Mucosa of rectum (tissue), 2 donors: ENCODE measurements around the gene FAM163A.
"Not testable (repeated sequence)": the region's sequence is repeated elsewhere in the genome, so short reads cannot be mapped to it uniquely, and the experiment has no call there.

ENCODE experiments used
- H3K27ac ChIP-seq, 2 donors: one replicate each; pipeline ENCODE4 v1.7.0; 2013; ENCODE audit warnings: inconsistent platforms in 2 of 2, low read depth in 2 of 2, low read length in 2 of 2
- H3K27me3 ChIP-seq, 2 donors: one replicate each; pipeline ENCODE4 v1.7.0; 2013; ENCODE audit warnings: low read length in 2 of 2; ENCODE audit not compliant: control insufficient read depth in 2 of 2, insufficient read depth in 2 of 2
- H3K36me3 ChIP-seq, 2 donors: one replicate each; pipeline ENCODE4 v1.7.0; 2013; ENCODE audit warnings: low read length in 2 of 2; ENCODE audit not compliant: control insufficient read depth in 2 of 2, insufficient read depth in 2 of 2
- H3K4me1 ChIP-seq, 2 donors: one replicate each; pipeline ENCODE4 v1.7.0; 2013; ENCODE audit warnings: low read length in 2 of 2, mild to moderate bottlenecking in 1 of 2; ENCODE audit not compliant: control insufficient read depth in 2 of 2, insufficient read depth in 2 of 2
- H3K4me3 ChIP-seq, 2 donors: one replicate each; pipeline ENCODE4 v1.7.0; 2013; ENCODE audit warnings: low read length in 2 of 2
- H3K9ac ChIP-seq, 2 donors: one replicate each; pipeline ENCODE4 v1.7.0; 2013; ENCODE audit warnings: low read length in 2 of 2, low read depth in 1 of 2, mild to moderate bottlenecking in 1 of 2
- H3K9me3 ChIP-seq, 2 donors: one replicate each; pipeline ENCODE4 v1.7.0; 2013; ENCODE audit warnings: low read length in 2 of 2; ENCODE audit not compliant: control insufficient read depth in 2 of 2
- donor health status: healthy.
- donor health status: Normal muscosa, but diverticular disease.

Gene FAM163A

DNA sequence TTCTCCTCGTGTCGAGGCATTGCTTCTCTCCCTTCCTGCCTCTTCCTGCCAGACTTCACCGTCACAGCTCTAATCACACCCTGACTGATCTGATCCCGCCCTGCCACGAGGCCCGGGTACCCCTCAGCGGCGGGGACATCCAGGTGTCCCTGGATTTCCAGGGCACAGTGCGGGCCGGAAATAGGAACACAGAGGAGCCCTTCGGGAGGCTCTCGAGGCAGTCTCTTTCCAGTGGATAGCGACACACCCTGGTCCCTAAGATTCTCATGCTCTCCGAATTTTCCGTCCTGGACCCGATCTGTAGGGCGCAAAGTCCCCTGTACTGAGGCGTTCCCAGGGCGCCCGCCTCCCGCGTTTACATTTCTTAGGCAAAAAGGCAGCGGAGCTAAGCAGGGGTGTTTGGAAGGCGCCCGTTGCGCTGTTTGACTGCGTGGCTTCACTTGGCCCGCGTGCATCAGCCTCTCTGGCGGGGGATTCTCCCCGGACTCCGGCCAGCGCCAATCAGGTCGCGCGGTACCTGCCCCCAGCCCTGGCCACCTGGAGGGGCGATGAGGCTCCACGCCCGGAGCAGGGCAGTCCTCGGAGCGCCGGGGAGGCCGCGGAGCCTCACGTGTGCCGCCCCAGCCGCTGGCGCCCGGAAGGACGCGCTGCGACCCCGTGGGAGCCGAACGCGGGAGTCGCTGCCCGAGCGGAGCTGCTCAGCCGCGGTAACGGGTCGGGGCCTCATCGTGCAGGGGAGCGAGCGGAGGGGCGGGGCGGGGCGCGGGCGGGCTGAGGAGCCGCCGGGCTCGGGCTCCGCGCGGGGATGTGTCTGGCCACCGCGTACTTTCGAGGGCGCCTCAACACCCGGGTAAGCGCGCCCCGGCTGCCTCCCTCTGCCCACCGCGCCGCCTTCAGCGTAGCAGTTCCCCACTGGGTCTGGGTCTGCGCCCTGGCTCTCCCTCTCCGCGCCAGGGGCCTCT lies at the start of gene FAM163A:
FAM163A (plus strand) TSS at position 575 of the 962 bp plus-strand sequence. CDS start 69,807 bp downstream, outside the sequence.
- H3K4me1 ChIP-seq, result no peaks in the 10 kb centered on the region
- H3K27ac ChIP-seq, result no peak within 1 kb of the TSS
- no peaks in the 10 kb centered on the region for H3K36me3 ChIP-seq
- H3K4me3 ChIP-seq, result peak within 1 kb of the TSS in 1 of 2 donors; percentile 16
- H3K9ac ChIP-seq, result no peak within 1 kb of the TSS
- peaks cover 31 to 39% of the 10 kb centered on the region in 2 donors for H3K27me3 ChIP-seq
- H3K9me3 ChIP-seq, result no peaks in the 10 kb centered on the region

DNA sequence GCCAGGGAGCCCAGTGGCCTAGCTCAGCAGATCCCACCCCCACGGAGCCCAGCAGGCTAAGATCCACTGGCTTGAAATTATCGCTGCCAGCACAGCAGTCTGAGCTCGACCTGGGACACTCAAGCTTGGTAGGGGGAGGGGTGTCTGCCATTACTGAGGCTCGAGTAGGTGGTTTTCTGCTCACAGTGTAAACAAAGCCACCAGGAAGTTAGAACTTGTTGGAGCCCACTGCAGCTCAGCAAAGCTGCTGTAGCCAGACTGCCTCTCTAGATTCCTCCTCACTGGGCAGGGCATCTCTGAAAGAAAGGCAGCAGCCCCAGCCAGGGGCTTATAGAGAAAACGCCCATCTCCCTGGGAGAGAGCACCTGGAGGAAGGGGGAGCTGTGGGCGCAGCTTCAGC lies 48.6 kb upstream of the FAM163A start:
- not testable (repeated sequence) for H3K27me3 ChIP-seq, H3K27ac ChIP-seq, H3K9ac ChIP-seq, H3K36me3 ChIP-seq, H3K4me1 ChIP-seq, H3K4me3 ChIP-seq, H3K9me3 ChIP-seq

DNA sequence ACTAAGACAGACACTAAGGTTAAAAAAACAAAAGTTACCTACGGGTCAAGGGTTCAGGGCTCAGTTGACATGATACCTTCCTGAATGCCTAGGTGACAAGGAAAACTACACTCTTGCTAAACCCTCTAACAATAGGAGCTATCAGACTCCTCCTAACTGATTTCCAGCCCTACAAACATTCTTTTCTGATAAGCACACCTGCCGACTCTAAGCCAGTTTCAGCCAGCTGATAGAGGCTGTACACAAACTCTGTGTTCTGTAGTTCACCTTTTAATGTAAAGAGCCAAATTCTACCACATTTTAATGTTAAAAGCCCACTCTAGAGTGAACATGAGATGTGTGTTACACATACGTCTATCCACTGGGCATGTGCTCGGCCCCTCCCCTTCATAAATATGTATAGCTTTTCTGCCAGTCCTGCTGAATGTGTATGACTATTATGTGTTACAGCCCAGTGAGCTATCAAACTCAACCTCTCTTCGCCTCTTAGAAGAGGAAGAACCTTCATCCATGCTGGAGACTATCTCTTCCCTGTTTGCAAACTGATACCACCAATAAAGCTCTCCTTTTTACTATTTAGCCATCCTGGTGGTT lies 40.0 kb upstream of the FAM163A start:
- Histone ChIP-seq H3K9ac (no peak overlapping the region), H3K9me3 (no peaks in the 10 kb centered on the region), H3K36me3 (no peaks in the 10 kb centered on the region), H3K27me3 (no peaks in the 10 kb centered on the region), H3K4me3 (no peak overlapping the region), H3K27ac (no peak overlapping the region), H3K4me1 (no peaks in the 10 kb centered on the region)

DNA sequence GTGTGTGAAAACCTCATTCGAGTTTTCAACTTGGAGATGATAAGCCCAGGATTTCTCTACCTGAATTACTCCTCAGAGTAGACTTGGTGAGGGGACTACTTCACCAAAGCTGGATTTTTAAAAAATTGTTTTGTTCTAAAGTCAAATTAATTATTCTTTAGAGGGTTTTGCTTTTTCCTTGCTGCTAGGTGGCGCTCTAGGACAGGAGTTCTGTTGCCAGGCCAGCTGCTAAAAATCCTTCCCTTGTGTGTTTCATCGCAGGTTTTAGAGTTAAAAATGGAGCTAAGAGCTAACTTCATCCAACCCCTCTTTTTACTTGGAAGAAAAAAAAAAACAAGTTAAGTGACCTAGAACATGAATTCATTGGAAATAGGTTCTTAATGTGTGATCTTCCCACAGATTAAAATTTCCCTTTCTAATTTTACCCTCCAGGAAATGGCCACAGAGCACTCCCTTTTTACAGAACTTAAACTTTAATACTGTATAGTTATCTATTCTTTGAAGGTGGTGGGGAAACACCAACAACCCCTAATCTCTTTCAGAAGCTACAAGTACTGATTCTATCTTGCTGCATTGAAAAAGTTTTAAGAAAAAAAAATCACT lies 36.7 kb upstream of the FAM163A start:
- no peak overlapping the region for H3K9ac ChIP-seq
- H3K27me3 ChIP-seq, result no peaks in the 10 kb centered on the region
- H3K4me3 ChIP-seq, result no peak overlapping the region
- H3K27ac ChIP-seq, result no peak overlapping the region
- no peaks in the 10 kb centered on the region for H3K4me1 ChIP-seq
- no peaks in the 10 kb centered on the region for H3K9me3 ChIP-seq
- H3K36me3 ChIP-seq, result no peaks in the 10 kb centered on the region

DNA sequence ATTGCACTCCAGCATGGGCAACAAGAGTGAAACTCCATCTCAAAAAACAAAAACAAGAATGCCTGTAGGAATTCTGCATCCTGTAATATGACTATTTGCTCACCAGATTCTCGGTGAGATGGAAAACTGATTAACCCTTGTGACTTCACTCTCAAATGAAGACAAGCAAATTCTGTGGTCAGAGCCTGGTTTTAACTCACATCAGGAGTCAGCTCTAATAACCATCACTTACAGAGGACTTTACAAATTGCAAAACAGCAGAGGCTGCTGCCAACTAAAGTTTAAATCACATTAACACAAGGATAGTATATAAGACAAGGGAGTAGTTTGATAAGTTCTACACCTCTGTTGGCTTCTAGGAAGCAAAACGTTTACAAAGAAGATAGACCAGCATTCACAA lies 35.7 kb upstream of the FAM163A start:
- Histone ChIP-seq H3K4me3 (no peak overlapping the region), H3K27me3 (no peaks in the 10 kb centered on the region), H3K4me1 (no peaks in the 10 kb centered on the region), H3K36me3 (no peaks in the 10 kb centered on the region), H3K27ac (no peak overlapping the region), H3K9ac (no peak overlapping the region), H3K9me3 (no peaks in the 10 kb centered on the region)

DNA sequence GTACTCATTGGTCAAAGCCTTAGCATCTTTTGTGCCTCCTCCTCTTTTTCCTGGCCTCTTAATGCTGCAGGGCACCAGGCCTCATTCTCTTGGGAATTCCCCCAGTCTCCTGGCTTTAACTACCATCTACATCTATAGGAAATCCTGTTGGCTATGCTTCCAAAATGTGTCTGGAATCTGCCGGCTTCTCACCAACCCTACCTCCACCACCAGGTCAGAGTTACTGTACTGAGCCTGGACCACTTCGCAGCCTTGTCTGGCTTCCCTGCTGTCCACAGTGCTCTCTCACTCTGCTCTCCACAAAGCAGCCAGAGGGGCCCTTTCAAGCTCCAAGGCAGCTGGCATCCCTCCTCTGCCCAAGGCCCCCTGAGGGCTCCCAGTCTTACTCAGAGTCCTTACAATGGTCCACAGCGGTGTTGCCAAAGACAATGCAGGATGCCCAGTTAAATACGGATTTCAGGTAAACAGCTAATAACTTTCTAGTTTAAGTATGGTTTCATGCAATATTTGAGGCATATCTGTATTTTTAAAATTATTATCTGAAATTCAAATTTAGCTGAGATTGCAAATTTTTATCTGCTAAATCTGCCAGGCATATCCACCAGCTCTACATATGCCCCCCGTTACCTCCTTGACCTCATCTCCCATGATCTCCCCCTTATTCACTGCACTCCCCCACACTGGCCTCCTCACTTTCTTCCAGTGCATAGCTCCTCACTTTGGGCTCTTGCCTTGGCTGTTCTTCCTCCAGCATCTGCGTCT lies 34.5 kb upstream of the FAM163A start:
- no peak overlapping the region for H3K4me3 ChIP-seq
- no peaks in the 10 kb centered on the region for H3K36me3 ChIP-seq
- no peak overlapping the region for H3K27ac ChIP-seq
- no peak overlapping the region for H3K9ac ChIP-seq
- H3K27me3 ChIP-seq, result no peaks in the 10 kb centered on the region
- no peaks in the 10 kb centered on the region for H3K9me3 ChIP-seq
- H3K4me1 ChIP-seq, result no peaks in the 10 kb centered on the region

DNA sequence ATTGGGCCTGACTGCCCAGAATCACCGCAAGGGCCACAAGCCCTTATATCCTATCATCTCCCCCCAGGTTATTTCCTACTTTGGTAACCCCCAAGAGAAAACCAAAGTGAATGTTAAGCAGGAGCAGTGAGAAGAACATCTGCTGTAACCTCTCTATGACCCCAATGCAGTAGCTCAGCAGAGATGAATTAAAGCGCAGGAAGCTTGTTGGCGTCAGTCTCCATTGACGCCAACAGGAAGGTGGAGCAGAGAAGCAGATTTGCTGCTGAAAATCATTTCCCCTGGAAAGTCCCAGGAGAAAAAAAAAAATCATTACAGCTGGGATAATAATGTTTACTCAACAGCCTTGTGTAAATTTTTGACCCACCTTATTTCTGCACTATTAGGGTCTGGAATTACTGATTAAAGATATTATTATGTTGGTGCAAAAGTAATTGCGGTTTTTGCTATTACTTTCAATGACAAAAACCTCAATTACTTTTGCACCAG lies 33.2 kb upstream of the FAM163A start:
- H3K27me3 ChIP-seq, result no peaks in the 10 kb centered on the region
- no peak overlapping the region for H3K27ac ChIP-seq
- H3K4me1 ChIP-seq, result no peaks in the 10 kb centered on the region
- H3K9ac ChIP-seq, result no peak overlapping the region
- H3K4me3 ChIP-seq, result no peak overlapping the region
- H3K9me3 ChIP-seq, result no peaks in the 10 kb centered on the region
- H3K36me3 ChIP-seq, result no peaks in the 10 kb centered on the region

DNA sequence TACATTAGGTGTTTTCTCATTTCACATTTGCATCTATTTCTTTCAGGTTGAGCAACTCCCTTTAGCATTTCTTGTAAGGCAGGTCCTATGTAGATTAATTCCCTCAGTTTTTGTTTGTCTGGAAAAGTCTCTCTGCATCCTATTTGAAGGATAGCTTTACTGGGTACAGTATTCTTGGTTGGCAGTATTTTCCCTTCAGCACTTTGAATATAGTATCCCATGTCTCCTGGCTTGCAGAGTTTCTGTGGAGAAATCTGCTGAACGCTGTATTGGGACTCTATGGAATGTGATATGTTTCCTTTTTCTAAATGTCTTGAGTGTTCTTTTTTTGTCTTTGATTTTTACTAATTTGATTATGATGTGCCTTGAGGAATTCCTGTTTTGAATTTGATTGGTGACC lies 28.9 kb upstream of the FAM163A start:
- Histone ChIP-seq H3K36me3 (no peaks in the 10 kb centered on the region), H3K4me1 (no peaks in the 10 kb centered on the region), H3K9me3 (peaks cover 0 to 4% of the 10 kb centered on the region in 2 donors), H3K27me3 (no peaks in the 10 kb centered on the region), H3K4me3 (no peak overlapping the region), H3K27ac (no peak overlapping the region), H3K9ac (no peak overlapping the region)

DNA sequence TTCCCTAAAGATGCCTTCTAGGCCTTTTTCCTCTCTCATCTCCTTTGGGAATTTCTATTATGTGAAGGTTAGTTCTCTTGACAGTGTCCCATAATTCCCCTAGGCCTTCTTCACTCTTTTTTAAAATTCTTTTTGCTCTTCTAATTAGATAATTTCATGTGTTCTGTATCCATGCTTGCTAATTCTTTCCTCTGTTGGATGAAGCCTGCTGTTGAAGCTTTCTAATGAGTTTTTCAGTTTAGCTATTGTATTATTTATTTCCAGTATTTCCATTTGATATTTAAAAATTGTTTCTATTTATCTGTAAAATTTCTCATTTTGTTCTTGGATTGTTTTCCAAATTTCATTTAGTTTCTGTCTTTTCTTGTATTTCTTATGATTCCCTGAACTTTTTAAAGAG lies 28.5 kb upstream of the FAM163A start:
- no peaks in the 10 kb centered on the region for H3K27me3 ChIP-seq
- H3K9me3 ChIP-seq, result peaks cover 0 to 4% of the 10 kb centered on the region in 2 donors
- no peaks in the 10 kb centered on the region for H3K36me3 ChIP-seq

More for the DNA sequence above, 28.5 kb upstream of the FAM163A start:
- Histone ChIP-seq H3K4me3 (no peak overlapping the region), H3K27ac (no peak overlapping the region), H3K4me1 (no peaks in the 10 kb centered on the region), H3K9ac (no peak overlapping the region)
